DOHH2 (cell line): ENCODE data around the gene MAGEB2.

ENCODE experiments used
- CTCF ChIP-seq: fragments of 200-600 bp; sonication (generic); IDR thresholded peaks from one replicate; pipeline ENCODE4 v1.5.1; 2014; ENCODE audit warnings: antibody characterized with exemption, mild to moderate bottlenecking, low read depth, low read length; ENCODE audit not compliant: poor library complexity, severe bottlenecking
- EZH2phosphoT487 ChIP-seq: fragments of 200-600 bp; sonication (generic); IDR thresholded peaks from 2 replicates; pipeline ENCODE4 v1.6.1; 2017; ENCODE audit warnings: borderline replicate concordance, mild to moderate bottlenecking, antibody characterized with exemption, low read length, moderate library complexity, mixed read lengths

- TF ChIP-seq EZH2phosphoT487 (no peak), CTCF (no peak)
These were observed 31.8 kb upstream of the MAGEB2 start for GRCh38 chrX:30183554-30183953.
